Colonic mucosa (tissue), 4 donors: Measurements from ENCODE around the gene CDK19. TPM values are rescaled to one million over a fixed set of nuclear protein-coding genes. Genes with fewer than 3 reads are reported as not detected.
"Not testable (repeated sequence)": the region's sequence is repeated elsewhere in the genome, so short reads cannot be mapped to it uniquely, and the experiment has no call there.

Experiments used
- DNase-seq: peaks from one replicate; pipeline ENCODE4 v3.0.0-alpha.2; 2020
- H3K27ac ChIP-seq: fragments of 200-600 bp; one replicate; pipeline ENCODE4 v1.8.0; 2021
- H3K27me3 ChIP-seq: fragments of 200-600 bp; one replicate; pipeline ENCODE4 v1.8.0; 2021
- H3K36me3 ChIP-seq: fragments of 200-600 bp; one replicate; pipeline ENCODE4 v1.8.0; 2021
- H3K4me1 ChIP-seq: fragments of 200-600 bp; one replicate; pipeline ENCODE4 v1.8.0; 2021; ENCODE audit warnings: mild to moderate bottlenecking
- H3K4me3 ChIP-seq: fragments of 200-600 bp; one replicate; pipeline ENCODE4 v1.8.0; 2021
- H3K9ac ChIP-seq, 2 donors: one replicate each; pipeline ENCODE4 v1.7.0; 2013; ENCODE audit warnings: control low read depth in 2 of 2, low read depth in 2 of 2, low read length in 2 of 2
- H3K9me3 ChIP-seq: fragments of 200-600 bp; one replicate; pipeline ENCODE4 v1.8.0; 2021
- CTCF ChIP-seq: fragments of 200-600 bp; IDR thresholded peaks from one replicate; pipeline ENCODE4 v1.8.0; 2022; ENCODE audit warnings: antibody characterized with exemption, mild to moderate bottlenecking
- intact Hi-C: fragments of 100-400 bp; cut with DNase I; formaldehyde crosslinking; loops from one replicate; pipeline ENCODE4 v1.14.1; 2022
- total RNA-seq, 2 donors: library from RNA; stranded (reverse); fragmentation: NEBNext Ultra II Directional in 1 of 2; extraction: Animal tissue kit (Norgen Biotek cat#: 25700) in 1 of 2; gene quantifications; one replicate each; pipeline ENCODE4 v1.2.1, GENCODE V29; 2021
- donor health status: healthy.
- donor health status: DM: no; HTN: no; CAD: no.
- donor health status: DM: no; HTN: no; CAD: no.

Gene CDK19
- total RNA-seq, 2 donors from 2014 or later: 20.2 to 36.5 TPM

- Histone ChIP-seq H3K9me3 (no peaks in the 10 kb centered on the region), H3K27me3 (no peaks in the 10 kb centered on the region), H3K9ac (no peak overlapping the region), H3K36me3 (no peaks in the 10 kb centered on the region), H3K4me3 (no peak overlapping the region), H3K27ac (no peak overlapping the region), H3K4me1 (no peaks in the 10 kb centered on the region)
- intact Hi-C loops: no loop called here
- no peak for TF ChIP-seq CTCF
- DNase-seq: no peak
Measured at GRCh38 chr6:110856296-110856695, 41.0 kb upstream of the CDK19 start.

- DNase-seq: no peak
- intact Hi-C loops: no loop called here
- Histone ChIP-seq H3K36me3 (no peaks in the 10 kb centered on the region), H3K4me1 (no peaks in the 10 kb centered on the region), H3K27me3 (no peaks in the 10 kb centered on the region), H3K4me3 (no peak overlapping the region), H3K9me3 (no peaks in the 10 kb centered on the region), H3K9ac (no peak overlapping the region), H3K27ac (no peak overlapping the region)
- no peak for TF ChIP-seq CTCF
Measured at GRCh38 chr6:110853754-110854477, 38.6 kb upstream of the CDK19 start.

- TF ChIP-seq CTCF: no peak
- no peak overlapping the region for H3K9ac ChIP-seq
- DNase-seq: no peak
- H3K27me3 ChIP-seq: no peaks in the 10 kb centered on the region
- H3K4me3 ChIP-seq: no peak overlapping the region
- intact Hi-C loops: no loop called here
- H3K27ac ChIP-seq: no peak overlapping the region
- no peaks in the 10 kb centered on the region for H3K4me1 ChIP-seq
- H3K9me3 ChIP-seq: no peaks in the 10 kb centered on the region
- no peaks in the 10 kb centered on the region for H3K36me3 ChIP-seq
Measured at GRCh38 chr6:110852773-110853172, 37.5 kb upstream of the CDK19 start.

GRCh38 chr6:110849781-110850180 lies 34.5 kb upstream of the CDK19 start:
- intact Hi-C loops: no loop called here
- Histone ChIP-seq H3K4me1 (no peaks in the 10 kb centered on the region), H3K4me3 (no peak overlapping the region), H3K9me3 (no peaks in the 10 kb centered on the region), H3K9ac (no peak overlapping the region), H3K36me3 (no peaks in the 10 kb centered on the region), H3K27ac (no peak overlapping the region), H3K27me3 (no peaks in the 10 kb centered on the region)
- TF ChIP-seq CTCF: no peak
- no peak for DNase-seq

- Histone ChIP-seq H3K27me3 (no peaks in the 10 kb centered on the region), H3K36me3 (no peaks in the 10 kb centered on the region), H3K9ac (no peak overlapping the region), H3K9me3 (no peaks in the 10 kb centered on the region), H3K4me1 (no peaks in the 10 kb centered on the region), H3K4me3 (no peak overlapping the region), H3K27ac (no peak overlapping the region)
- TF ChIP-seq CTCF: no peak
- intact Hi-C loops: no loop called here
- DNase-seq: no peak
Measured at GRCh38 chr6:110841266-110841665, 26.0 kb upstream of the CDK19 start.

- H3K4me1 ChIP-seq, intact Hi-C loops: not testable (repeated sequence)
Measured at GRCh38 chr6:110835751-110836150, 20.5 kb upstream of the CDK19 start.

More at GRCh38 chr6:110835751-110836150, 20.5 kb upstream of the CDK19 start:
- not testable (repeated sequence) for H3K9ac ChIP-seq, H3K9me3 ChIP-seq, H3K4me3 ChIP-seq, H3K36me3 ChIP-seq, DNase-seq, H3K27ac ChIP-seq, H3K27me3 ChIP-seq
